Adrenal gland (tissue), 5 donors: ENCODE data around the gene PTPN18.
A peak's percentile ranks its signal among the peaks of the same experiment; 100 is the strongest.

Source experiments
- POLR2A ChIP-seq, 2 donors: fragments of 450-650 bp; IDR thresholded peaks; one replicate each; pipeline ENCODE4 v1.6.1; 2017; ENCODE audit warnings: antibody characterized with exemption in 2 of 2, mild to moderate bottlenecking in 2 of 2, moderate library complexity in 1 of 2
- TF ChIP-seq, protein P1 (sequence below), 6 experiments: fragments of 450-650 bp in 4 of 6; fragments of 200-600 bp in 2 of 6; sonication (generic) in 1 of 6; IDR thresholded peaks; 1 replicate in 5 of 6; 2 replicates in 1 of 6; pipeline versions ENCODE4 v1.5.1 to v1.8.0; 2016 to 2021; ENCODE audit warnings: antibody characterized with exemption in 6 of 6, mild to moderate bottlenecking in 2 of 6, moderate library complexity in 1 of 6
- donor health status: DM: no; HTN: no; CAD: no.

DNA sequence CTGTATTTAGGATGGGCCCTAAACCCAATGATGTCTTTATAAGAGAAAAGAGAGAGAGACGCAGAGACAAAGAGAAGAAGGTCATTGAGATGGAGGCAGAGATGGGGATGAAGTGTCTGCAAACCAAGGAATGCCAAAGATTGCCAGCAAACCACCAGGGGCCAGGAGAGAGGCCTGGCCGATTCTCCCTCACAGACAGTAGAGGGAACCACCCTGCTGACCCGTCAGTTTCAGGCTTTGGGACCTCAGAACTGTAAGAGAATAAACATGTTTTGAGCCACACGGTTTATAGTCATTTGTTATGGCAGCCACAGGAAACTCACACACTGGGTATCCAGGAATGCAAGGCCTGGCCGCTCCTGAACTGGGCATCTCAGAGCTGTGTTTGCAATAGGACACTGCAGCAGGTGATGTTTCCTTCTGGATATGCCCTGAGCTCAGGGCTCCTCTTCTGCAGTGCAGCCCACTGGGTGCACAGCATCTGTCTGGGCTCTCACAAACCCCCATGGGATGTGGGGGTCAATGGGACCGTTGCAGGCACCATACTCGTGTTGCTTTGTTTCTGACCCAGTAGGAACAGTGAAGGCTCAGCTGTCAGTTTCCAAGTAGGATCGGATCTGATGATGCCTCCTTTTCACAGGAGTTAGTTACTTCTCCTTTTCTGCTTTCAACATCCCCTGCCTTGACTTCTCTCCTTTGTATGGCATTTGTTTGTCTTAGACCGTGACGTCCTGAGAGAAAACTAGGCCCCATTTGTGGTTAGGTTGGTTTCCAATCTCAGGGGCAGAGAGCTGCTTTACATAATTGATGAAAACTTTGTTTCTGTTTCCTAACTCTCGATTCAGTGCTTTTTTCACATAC lies 20.8 kb downstream of the PTPN18 start:
- TF ChIP-seq, protein P1, sequence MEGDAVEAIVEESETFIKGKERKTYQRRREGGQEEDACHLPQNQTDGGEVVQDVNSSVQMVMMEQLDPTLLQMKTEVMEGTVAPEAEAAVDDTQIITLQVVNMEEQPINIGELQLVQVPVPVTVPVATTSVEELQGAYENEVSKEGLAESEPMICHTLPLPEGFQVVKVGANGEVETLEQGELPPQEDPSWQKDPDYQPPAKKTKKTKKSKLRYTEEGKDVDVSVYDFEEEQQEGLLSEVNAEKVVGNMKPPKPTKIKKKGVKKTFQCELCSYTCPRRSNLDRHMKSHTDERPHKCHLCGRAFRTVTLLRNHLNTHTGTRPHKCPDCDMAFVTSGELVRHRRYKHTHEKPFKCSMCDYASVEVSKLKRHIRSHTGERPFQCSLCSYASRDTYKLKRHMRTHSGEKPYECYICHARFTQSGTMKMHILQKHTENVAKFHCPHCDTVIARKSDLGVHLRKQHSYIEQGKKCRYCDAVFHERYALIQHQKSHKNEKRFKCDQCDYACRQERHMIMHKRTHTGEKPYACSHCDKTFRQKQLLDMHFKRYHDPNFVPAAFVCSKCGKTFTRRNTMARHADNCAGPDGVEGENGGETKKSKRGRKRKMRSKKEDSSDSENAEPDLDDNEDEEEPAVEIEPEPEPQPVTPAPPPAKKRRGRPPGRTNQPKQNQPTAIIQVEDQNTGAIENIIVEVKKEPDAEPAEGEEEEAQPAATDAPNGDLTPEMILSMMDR (IDR thresholded peaks at IDR 0.05): peak in 1 of 6 experiments; percentile 11
- TF ChIP-seq POLR2A (IDR thresholded peaks at IDR 0.05): no peak
